ENCODE results near the gene FCHSD2. TPM values are rescaled to one million over a fixed set of nuclear protein-coding genes. Genes with fewer than 3 reads are reported as not detected.

Gene FCHSD2
- total and polyA plus RNA-seq, 9 of the 15 experiments (the other 6 are each of a cell fraction or from before 2014, with no cell fraction given) = 1.8 to 14.7 (median 6.4) TPM

DNA sequence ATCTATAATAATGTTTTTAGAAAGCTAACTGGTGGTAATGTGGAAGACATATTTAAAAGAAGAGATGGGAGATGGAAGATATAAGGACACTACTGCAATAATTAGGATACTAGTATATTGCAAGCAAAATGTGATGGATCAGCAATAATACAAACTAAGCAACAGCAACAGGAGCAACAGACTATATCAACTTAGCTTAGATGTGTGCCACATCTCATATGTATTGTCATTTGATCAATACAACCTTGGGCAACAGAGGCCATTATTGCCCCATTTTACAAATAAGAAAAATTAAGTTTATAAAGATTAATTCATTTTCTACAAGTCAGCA lies 4.2 kb downstream of the FCHSD2 start:
- Histone ChIP-seq H3K27me3 (ENCODE audit: control insufficient read depth in 2 of 2, insufficient read depth in 2 of 2, low read length in 2 of 2) (no peaks in the 10 kb centered on the region), H3K36me3 (ENCODE audit: control insufficient read depth, insufficient read depth, low read length) (peaks cover 15% of the 10 kb centered on the region), H3K9me3 (replicated peaks; ENCODE audit: control insufficient read depth, insufficient read depth, low read depth, low read length) (no peaks in the 10 kb centered on the region), H4K20me1 (replicated peaks; ENCODE audit: control insufficient read depth, insufficient read depth, low read length) (peaks cover 8% of the 10 kb centered on the region; the same call in 1 of the 2 replicates), H3K9ac (ENCODE audit: insufficient read depth in 1 of 2, low read depth in 2 of 2, low read length in 2 of 2) (no peak overlapping the region), H3K79me2 (ENCODE audit: control insufficient read depth, insufficient read depth, low read length) (peaks cover 25% of the 10 kb centered on the region), H3K4me2 (ENCODE audit: insufficient read depth, low read length) (no peak overlapping the region), H3K4me3 (no peak overlapping the region), H3K27ac (ENCODE audit: extremely low read depth, low read depth, low read length) (no peak overlapping the region), H3K4me1 (replicated peaks in 1 of 2; ENCODE audit: control insufficient read depth in 2 of 2, insufficient read depth in 2 of 2, low read length in 2 of 2) (peaks cover 18 to 24% of the 10 kb centered on the region in 2 experiments; a peak in 4 of 5 replicates), H3K9me1 (ENCODE audit: control insufficient read depth, insufficient read depth, low read length) (no peaks in the 10 kb centered on the region), H2AFZ (ENCODE audit: low read depth, low read length) (no peak overlapping the region)
- ATAC-seq = no peak
- intact Hi-C loops (cut with micrococcal nuclease) = no loop called here
- FAIRE-seq = no peak
- ChIA-PET CTCF (ENCODE audit: low intra/inter-chr PET ratio) (no interaction called here), POLR2A (interaction anchor here (0.6 to 1.1 kb wide), 2 partner anchors 11 to 141 kb away, joined by 3 read pairs; no protein-coding TSS in a partner anchor)
- no TSS peak for BruUV-seq (replicated peaks)
- no peak for DNase-seq (ENCODE audit: extremely low read depth in 1 of 4, low spot score in 3 of 4)
- in situ Hi-C loops (cut with MboI) = no loop called here
- TF ChIP-seq, protein P1, sequence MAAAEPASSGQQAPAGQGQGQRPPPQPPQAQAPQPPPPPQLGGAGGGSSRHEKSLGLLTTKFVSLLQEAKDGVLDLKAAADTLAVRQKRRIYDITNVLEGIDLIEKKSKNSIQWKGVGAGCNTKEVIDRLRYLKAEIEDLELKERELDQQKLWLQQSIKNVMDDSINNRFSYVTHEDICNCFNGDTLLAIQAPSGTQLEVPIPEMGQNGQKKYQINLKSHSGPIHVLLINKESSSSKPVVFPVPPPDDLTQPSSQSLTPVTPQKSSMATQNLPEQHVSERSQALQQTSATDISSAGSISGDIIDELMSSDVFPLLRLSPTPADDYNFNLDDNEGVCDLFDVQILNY (CRISPR knock-in tag; IDR thresholded peaks at IDR 0.05) = no peak
- TF ChIP-seq C11orf30 (IDR thresholded peaks at IDR 0.05; ENCODE audit: low read depth) (peak; percentile 91), FUS (optimal IDR thresholded peaks at IDR 0.05; ENCODE audit: low read depth, low read length) (no peak), POLR3A (IDR thresholded peaks at IDR 0.05; ENCODE audit: borderline replicate concordance, extremely low read depth, insufficient read depth, insufficient read length) (no peak), SMAD4 (CRISPR knock-in tag; conservative IDR thresholded peaks at IDR 0.05) (no peak), MEF2D (tag; conservative IDR thresholded peaks at IDR 0.05; ENCODE audit: low read depth) (no peak), MCM5 (IDR thresholded peaks at IDR 0.05; ENCODE audit: low read depth) (no peak), HMGN3 (IDR thresholded peaks at IDR 0.05; ENCODE audit: borderline replicate concordance, extremely low read depth, insufficient read length, low read depth, low read length) (no peak)
- TF ChIP-seq, protein P2, sequence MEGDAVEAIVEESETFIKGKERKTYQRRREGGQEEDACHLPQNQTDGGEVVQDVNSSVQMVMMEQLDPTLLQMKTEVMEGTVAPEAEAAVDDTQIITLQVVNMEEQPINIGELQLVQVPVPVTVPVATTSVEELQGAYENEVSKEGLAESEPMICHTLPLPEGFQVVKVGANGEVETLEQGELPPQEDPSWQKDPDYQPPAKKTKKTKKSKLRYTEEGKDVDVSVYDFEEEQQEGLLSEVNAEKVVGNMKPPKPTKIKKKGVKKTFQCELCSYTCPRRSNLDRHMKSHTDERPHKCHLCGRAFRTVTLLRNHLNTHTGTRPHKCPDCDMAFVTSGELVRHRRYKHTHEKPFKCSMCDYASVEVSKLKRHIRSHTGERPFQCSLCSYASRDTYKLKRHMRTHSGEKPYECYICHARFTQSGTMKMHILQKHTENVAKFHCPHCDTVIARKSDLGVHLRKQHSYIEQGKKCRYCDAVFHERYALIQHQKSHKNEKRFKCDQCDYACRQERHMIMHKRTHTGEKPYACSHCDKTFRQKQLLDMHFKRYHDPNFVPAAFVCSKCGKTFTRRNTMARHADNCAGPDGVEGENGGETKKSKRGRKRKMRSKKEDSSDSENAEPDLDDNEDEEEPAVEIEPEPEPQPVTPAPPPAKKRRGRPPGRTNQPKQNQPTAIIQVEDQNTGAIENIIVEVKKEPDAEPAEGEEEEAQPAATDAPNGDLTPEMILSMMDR (IDR thresholded peaks at IDR 0.05 in 2 of 3, conservative IDR thresholded peaks at IDR 0.05 in 1 of 3; ENCODE audit: insufficient read depth in 2 of 3, low read depth in 1 of 3, low read length in 3 of 3) = no peak
- TF ChIP-seq, protein P3, sequence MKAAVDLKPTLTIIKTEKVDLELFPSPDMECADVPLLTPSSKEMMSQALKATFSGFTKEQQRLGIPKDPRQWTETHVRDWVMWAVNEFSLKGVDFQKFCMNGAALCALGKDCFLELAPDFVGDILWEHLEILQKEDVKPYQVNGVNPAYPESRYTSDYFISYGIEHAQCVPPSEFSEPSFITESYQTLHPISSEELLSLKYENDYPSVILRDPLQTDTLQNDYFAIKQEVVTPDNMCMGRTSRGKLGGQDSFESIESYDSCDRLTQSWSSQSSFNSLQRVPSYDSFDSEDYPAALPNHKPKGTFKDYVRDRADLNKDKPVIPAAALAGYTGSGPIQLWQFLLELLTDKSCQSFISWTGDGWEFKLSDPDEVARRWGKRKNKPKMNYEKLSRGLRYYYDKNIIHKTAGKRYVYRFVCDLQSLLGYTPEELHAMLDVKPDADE (conservative IDR thresholded peaks at IDR 0.05; ENCODE audit: control insufficient read depth, low read depth, low read length) = no peak
- TF ChIP-seq, protein P4, sequence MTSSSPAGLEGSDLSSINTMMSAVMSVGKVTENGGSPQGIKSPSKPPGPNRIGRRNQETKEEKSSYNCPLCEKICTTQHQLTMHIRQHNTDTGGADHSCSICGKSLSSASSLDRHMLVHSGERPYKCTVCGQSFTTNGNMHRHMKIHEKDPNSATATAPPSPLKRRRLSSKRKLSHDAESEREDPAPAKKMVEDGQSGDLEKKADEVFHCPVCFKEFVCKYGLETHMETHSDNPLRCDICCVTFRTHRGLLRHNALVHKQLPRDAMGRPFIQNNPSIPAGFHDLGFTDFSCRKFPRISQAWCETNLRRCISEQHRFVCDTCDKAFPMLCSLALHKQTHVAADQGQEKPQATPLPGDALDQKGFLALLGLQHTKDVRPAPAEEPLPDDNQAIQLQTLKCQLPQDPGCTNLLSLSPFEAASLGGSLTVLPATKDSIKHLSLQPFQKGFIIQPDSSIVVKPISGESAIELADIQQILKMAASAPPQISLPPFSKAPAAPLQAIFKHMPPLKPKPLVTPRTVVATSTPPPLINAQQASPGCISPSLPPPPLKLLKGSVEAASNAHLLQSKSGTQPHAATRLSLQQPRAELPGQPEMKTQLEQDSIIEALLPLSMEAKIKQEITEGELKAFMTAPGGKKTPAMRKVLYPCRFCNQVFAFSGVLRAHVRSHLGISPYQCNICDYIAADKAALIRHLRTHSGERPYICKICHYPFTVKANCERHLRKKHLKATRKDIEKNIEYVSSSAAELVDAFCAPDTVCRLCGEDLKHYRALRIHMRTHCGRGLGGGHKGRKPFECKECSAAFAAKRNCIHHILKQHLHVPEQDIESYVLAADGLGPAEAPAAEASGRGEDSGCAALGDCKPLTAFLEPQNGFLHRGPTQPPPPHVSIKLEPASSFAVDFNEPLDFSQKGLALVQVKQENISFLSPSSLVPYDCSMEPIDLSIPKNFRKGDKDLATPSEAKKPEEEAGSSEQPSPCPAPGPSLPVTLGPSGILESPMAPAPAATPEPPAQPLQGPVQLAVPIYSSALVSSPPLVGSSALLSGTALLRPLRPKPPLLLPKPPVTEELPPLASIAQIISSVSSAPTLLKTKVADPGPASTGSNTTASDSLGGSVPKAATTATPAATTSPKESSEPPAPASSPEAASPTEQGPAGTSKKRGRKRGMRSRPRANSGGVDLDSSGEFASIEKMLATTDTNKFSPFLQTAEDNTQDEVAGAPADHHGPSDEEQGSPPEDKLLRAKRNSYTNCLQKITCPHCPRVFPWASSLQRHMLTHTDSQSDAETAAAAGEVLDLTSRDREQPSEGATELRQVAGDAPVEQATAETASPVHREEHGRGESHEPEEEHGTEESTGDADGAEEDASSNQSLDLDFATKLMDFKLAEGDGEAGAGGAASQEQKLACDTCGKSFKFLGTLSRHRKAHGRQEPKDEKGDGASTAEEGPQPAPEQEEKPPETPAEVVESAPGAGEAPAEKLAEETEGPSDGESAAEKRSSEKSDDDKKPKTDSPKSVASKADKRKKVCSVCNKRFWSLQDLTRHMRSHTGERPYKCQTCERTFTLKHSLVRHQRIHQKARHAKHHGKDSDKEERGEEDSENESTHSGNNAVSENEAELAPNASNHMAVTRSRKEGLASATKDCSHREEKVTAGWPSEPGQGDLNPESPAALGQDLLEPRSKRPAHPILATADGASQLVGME (CRISPR knock-in tag; IDR thresholded peaks at IDR 0.05) = no peak

Data from K562 (cell line).